GM12873 (cell line): ENCODE measurements around the gene HSPA1B.
A peak's percentile ranks its signal among the peaks of the same experiment; 100 is the strongest.

Source experiments
- CTCF ChIP-seq: IDR thresholded peaks from 2 replicates; pipeline ENCODE4 v1.5.1; 2012; ENCODE audit warnings: low read depth, mild to moderate bottlenecking, moderate library complexity, low read length, control low read depth; ENCODE audit not compliant: insufficient read depth; ENCODE audit errors: missing control alignments

HSPA1B gene

GRCh38 chr6:31861919-31862343, 34.4 kb downstream of the HSPA1B start:
- no peak for TF ChIP-seq CTCF

- TF ChIP-seq CTCF = no peak
Observed at GRCh38 chr6:31862344-31863235, 35.1 kb downstream of the HSPA1B start, which contains the start of gene NEU1. NEU1 (minus strand) TSS chr6:31862821; CDS start chr6:31862776, 45 bp downstream.

GRCh38 chr6:31864818-31865204, 37.3 kb downstream of the HSPA1B start:
- TF ChIP-seq CTCF = no peak

GRCh38 chr6:31865205-31866118, 37.9 kb downstream of the HSPA1B start:
- no peak for TF ChIP-seq CTCF

GRCh38 chr6:31869343-31869742, 41.8 kb downstream of the HSPA1B start:
- TF ChIP-seq CTCF = no peak

GRCh38 chr6:31870385-31870921, 42.9 kb downstream of the HSPA1B start:
- TF ChIP-seq CTCF = peak; percentile 34
